Retinal pigment epithelial cell (primary cell): ENCODE results near the gene PARP11.

Experiments
- DNase-seq: peaks from one replicate; pipeline ENCODE4 v3.0.0-alpha.2; 2010; ENCODE audit warnings: low read depth
- H3K4me3 ChIP-seq: 2 replicates; pipeline ENCODE4 v1.5.1; 2011; ENCODE audit warnings: mild to moderate bottlenecking, low read length, control low read depth, moderate library complexity
- TF ChIP-seq, protein P1 (sequence below): conservative IDR thresholded peaks from 2 replicates; pipeline ENCODE4 v1.5.1; 2011; ENCODE audit warnings: low read depth, low read length, control low read depth, inconsistent platforms

PARP11 gene

DNA sequence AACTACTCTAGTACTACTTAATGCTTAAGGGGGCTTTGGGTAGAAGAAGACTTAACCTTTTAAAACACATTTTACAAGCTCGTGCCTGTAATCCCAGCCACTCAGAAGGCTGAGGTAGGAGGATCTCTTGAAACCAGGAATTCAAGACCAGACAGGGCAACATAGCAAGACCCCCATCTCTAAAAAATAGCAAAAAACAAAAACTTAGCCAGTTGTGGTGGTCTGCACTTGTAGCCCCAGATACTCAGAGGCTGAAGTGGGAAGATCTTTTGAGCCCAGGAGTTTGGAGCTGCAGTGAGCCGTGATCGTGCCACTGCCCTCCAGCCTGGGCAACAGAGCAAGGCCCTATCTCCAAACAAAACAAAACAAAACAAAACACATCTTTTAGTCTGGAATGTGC lies 39.7 kb upstream of the PARP11 start:
- no peak for DNase-seq
- TF ChIP-seq, protein P1, sequence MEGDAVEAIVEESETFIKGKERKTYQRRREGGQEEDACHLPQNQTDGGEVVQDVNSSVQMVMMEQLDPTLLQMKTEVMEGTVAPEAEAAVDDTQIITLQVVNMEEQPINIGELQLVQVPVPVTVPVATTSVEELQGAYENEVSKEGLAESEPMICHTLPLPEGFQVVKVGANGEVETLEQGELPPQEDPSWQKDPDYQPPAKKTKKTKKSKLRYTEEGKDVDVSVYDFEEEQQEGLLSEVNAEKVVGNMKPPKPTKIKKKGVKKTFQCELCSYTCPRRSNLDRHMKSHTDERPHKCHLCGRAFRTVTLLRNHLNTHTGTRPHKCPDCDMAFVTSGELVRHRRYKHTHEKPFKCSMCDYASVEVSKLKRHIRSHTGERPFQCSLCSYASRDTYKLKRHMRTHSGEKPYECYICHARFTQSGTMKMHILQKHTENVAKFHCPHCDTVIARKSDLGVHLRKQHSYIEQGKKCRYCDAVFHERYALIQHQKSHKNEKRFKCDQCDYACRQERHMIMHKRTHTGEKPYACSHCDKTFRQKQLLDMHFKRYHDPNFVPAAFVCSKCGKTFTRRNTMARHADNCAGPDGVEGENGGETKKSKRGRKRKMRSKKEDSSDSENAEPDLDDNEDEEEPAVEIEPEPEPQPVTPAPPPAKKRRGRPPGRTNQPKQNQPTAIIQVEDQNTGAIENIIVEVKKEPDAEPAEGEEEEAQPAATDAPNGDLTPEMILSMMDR: no peak
- no peak overlapping the region for H3K4me3 ChIP-seq

- DNase-seq: no peak
- no peak overlapping the region for H3K4me3 ChIP-seq
- TF ChIP-seq, protein P1: no peak
Measured at GRCh38 chr12:3911409-3911808, 38.2 kb upstream of the PARP11 start.

DNA sequence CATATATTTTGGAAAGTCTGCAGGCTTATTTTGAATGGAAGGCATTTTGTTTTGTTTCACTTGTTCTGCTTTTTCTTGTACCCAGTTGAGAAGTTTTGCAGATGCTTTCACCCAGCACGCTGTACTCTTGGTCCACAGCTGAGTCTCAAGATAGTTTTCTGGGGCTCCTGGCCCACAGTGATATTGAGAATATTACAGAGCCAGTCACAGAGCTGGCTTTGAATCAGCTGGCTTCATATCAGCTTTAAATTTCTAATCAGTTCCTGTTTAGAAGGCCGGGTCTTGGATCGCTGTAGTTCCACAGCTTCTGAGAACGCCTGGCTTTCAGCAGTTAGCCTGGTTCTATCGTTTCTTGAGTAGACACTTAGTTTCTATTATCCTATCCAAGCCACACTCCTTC lies 32.5 kb upstream of the PARP11 start:
- TF ChIP-seq, protein P1: no peak
- DNase-seq: no peak
- no peak overlapping the region for H3K4me3 ChIP-seq

- H3K4me3 ChIP-seq: no peak overlapping the region
- no peak for DNase-seq
- TF ChIP-seq, protein P1: no peak
Measured at GRCh38 chr12:3904999-3905398, 31.8 kb upstream of the PARP11 start.

- no peak for DNase-seq
- H3K4me3 ChIP-seq: no peak overlapping the region
- TF ChIP-seq, protein P1: no peak
Measured at GRCh38 chr12:3902921-3903320, 29.7 kb upstream of the PARP11 start.

GRCh38 chr12:3901116-3901515 lies 27.9 kb upstream of the PARP11 start:
- no peak for DNase-seq
- TF ChIP-seq, protein P1: no peak
- no peak overlapping the region for H3K4me3 ChIP-seq

DNA sequence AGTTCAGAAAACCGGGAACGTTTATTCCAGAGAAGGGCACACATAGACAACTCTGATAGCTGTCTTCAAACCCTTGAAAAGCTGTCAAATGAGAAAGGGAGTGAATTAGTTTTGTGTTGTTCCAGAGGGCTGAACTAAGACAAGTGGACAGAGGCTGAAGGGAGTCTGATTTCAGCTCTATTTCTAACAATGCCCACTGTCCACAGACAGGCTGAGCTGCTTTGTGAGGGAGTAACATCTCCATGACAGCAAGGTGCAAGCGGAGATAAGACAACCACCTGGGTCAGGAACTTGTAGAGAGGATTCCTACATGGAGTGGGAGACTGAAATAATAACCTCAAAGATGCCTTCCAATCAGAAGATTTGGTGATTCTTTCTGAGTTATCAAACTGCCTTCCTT lies 25.6 kb upstream of the PARP11 start:
- H3K4me3 ChIP-seq: no peak overlapping the region
- TF ChIP-seq, protein P1: no peak
- DNase-seq: no peak
